GM12875 (cell line): Measurements from ENCODE around the gene AIPL1.
A peak's percentile ranks its signal among the peaks of the same experiment; 100 is the strongest.

ENCODE experiments used
- H3K4me3 ChIP-seq: one replicate; pipeline ENCODE4 v1.5.1; 2011; ENCODE audit warnings: low read depth, low read length, control low read depth
- TF ChIP-seq, protein P1 (sequence below): IDR thresholded peaks from 2 replicates; pipeline ENCODE4 v1.5.1; 2011; ENCODE audit warnings: low read depth, mild to moderate bottlenecking, control low read depth, inconsistent platforms, low read length, moderate library complexity, borderline replicate concordance; ENCODE audit not compliant: insufficient read depth

The AIPL1 gene

DNA sequence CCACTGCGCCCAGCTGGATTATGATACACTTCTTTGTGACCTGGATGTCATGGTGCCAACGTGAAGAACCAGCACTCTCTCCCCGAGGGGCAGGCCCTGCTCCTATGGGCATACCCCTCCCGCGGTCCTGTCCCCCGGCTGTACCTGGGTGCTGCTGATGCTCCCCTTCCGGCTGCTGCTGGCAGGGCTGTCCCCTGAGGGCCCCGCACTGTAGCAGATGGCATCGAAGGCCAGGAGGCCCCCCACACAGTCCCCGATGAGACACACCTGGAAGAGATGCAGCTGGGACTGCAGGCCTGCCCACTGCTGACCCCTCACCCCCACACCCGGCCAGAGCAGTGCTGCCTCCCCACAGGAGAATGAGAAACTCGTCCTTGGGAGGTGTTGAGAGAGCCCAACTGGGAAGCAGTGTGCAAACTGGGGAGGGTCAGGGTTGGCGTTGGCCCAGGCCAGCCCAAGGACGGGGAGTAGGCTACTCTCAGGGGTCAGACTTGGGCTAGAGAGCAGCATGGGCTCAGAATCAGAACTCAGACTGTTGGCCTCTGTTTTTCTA is 43.0 kb upstream of the AIPL1 start:
- no peak overlapping the region for H3K4me3 ChIP-seq
- TF ChIP-seq, protein P1, sequence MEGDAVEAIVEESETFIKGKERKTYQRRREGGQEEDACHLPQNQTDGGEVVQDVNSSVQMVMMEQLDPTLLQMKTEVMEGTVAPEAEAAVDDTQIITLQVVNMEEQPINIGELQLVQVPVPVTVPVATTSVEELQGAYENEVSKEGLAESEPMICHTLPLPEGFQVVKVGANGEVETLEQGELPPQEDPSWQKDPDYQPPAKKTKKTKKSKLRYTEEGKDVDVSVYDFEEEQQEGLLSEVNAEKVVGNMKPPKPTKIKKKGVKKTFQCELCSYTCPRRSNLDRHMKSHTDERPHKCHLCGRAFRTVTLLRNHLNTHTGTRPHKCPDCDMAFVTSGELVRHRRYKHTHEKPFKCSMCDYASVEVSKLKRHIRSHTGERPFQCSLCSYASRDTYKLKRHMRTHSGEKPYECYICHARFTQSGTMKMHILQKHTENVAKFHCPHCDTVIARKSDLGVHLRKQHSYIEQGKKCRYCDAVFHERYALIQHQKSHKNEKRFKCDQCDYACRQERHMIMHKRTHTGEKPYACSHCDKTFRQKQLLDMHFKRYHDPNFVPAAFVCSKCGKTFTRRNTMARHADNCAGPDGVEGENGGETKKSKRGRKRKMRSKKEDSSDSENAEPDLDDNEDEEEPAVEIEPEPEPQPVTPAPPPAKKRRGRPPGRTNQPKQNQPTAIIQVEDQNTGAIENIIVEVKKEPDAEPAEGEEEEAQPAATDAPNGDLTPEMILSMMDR, result no peak

DNA sequence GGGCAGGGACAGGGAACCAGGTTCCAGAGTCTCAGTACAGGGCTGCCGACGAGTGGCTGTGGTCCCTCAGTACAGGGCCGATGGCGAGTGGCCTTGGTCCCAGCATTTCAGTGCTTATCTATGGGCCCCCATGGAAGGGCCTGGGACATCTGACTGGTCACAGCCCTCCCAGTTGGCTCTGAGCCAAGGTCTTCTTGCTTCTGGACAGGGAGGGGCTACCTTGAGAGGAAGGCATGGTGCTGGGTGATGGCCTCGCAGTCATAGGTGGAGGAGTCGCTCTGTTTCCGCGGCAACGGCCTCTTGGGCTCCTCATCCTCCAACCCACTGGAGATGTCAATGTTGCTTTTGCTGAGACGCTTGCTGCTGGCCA is 41.9 kb upstream of the AIPL1 start:
- no peak overlapping the region for H3K4me3 ChIP-seq
- TF ChIP-seq, protein P1, result no peak

DNA sequence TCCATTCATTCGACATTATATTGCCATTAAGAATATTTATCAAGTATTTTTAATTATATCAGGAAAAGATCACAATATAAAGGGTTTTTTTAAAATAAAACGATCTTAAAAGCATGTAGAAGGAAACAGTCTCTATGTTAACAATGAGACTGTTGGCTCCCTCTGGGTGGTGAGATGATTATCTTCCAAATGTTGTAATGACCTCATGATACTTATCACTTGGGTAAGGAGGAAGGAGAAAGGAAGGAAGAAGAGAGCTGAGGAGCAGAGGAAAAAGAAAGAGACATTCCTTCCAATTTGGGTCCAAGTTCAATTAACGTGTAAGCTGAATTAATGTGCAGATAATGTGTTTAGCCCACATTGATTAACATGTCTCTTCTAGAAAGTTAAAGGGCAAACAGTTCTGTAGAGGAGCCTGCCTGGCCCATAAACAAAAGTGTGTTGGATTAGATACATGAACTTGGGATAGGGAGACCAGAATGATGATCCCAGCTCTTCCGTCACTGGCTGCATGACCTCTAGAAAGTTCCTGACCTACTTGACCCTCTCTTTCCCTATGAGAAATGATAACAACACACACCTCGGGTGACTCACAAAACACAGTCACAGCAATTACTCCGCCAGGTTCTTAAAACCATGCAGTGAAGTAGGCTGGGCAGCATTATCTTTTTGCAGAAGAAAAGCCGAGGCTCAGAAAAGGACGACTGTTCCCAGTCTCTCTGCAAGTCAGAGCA is 41.3 kb upstream of the AIPL1 start:
- TF ChIP-seq, protein P1, result no peak
- no peak overlapping the region for H3K4me3 ChIP-seq

DNA sequence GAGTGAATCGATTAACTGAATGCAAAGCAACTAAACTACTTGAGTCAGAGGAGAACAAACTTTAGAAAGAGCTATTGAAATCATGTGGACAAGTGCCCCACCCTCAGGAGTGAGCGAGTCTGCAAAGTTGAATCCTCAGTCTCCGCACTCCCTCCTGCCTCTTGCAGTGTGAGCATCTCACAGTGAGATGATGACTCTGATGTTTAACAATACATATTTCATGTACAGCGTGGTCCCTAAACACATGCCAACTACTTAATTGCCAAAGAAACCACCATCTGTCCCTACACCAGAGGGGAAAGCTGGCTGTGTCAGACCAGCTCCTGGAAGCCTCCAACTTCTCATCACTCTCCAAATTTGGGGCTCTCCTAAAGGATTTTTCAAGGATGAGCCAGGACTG is 40.5 kb upstream of the AIPL1 start:
- no peak overlapping the region for H3K4me3 ChIP-seq
- TF ChIP-seq, protein P1, result no peak

DNA sequence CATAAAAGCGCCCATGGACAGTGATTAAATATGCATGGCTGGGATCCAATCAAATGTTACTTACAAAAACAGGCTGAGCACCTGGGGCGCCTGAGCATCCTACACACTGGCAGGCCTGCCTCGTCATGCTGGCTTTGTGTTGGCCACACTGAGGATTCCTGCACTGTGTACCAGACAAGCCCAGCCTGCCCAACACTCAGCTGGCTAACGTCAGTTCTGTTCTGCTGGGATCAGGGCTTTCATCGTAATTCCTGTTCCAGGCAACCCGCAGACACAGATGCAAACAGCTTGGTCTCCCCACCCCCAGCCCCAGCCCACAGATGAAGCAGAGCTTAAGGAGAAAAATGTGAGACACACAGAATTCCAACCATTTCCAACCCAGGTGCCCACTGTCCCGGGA is 40.0 kb upstream of the AIPL1 start:
- TF ChIP-seq, protein P1, result no peak
- H3K4me3 ChIP-seq, result no peak overlapping the region

DNA sequence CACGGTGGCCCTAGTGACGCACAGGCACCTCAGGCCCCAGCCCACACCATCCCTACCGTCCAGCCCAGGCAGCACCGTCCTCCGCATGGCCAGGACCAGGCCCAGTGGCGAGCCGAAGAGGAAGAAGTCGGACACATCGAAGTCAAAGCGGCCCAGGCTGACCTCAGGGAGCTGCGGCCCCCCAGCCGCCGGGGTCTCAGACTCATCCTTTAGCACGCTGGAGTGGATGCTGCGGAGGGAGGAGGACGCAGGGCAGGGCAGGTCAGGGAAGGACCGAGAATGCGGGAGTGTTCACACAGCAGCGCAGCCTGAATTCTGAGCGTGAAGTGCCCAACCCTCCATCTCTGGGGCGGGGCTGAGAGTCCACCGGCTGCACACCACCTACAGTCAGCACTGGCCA is 39.5 kb upstream of the AIPL1 start:
- TF ChIP-seq, protein P1, result no peak
- H3K4me3 ChIP-seq, result no peak overlapping the region

DNA sequence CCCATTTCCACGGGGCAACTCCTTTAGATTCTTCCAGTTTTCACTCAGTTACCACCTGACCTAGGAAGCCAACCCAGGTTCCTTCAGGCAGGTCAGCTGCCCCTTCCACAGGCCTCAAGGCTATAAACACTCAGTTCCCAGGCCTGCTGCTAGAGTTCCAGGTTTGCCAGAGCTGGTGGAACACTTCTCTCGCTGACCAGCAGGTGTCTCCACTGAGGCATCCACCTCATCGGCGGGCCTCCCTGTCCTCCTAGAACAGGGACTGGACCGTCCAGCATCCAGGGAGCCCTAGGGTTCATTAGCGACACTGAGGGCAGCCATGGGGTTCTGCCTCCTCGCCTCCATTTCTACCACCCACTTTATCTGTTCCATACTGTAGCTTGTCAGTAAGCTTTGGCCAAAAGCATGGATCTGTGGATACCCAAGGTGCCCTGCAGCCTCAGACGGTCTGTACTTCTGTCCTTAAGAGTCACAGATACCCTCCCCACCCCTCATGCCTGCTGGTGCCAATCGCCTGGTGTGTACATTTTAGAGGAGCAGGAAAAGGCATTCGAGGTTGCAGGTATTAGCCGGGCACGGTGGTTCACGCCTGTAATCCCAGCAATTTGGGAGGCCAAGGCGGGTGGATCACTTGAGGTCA is 38.3 kb upstream of the AIPL1 start:
- TF ChIP-seq, protein P1, result peak; percentile 96
- no peak overlapping the region for H3K4me3 ChIP-seq
